GM12892 (cell line): ENCODE results near the gene CACNA2D4.

Experiments
- DNase-seq: peaks from one replicate; pipeline ENCODE4 v3.0.0; 2011; ENCODE audit not compliant: insufficient read length
- FAIRE-seq: peaks from 2 replicates; lab custom pipeline; 2011; peaks lifted over from hg19 to GRCh38; lab: Jason Lieb, UNC
- POLR2A ChIP-seq: IDR thresholded peaks from 2 replicates; pipeline ENCODE4 v1.6.1; 2011; ENCODE audit warnings: low read depth, low read length, control low read depth
- POLR2AphosphoS5 ChIP-seq: IDR thresholded peaks from 2 replicates; pipeline ENCODE4 v1.6.1; 2011; ENCODE audit warnings: low read depth, low read length, control low read depth
- TAF1 ChIP-seq: IDR thresholded peaks from 2 replicates; pipeline ENCODE4 v1.6.1; 2011; ENCODE audit warnings: low read depth, mild to moderate bottlenecking, control low read depth, low read length, borderline replicate concordance

Gene CACNA2D4

GRCh38 chr12:1794440-1795090, 123.9 kb downstream of the CACNA2D4 start:
- DNase-seq = no peak
- FAIRE-seq = no peak
- no peak for TF ChIP-seq TAF1
- no peak for TF ChIP-seq POLR2AphosphoS5
- no peak for TF ChIP-seq POLR2A

GRCh38 chr12:1793426-1794210, 124.8 kb downstream of the CACNA2D4 start:
- FAIRE-seq = no peak
- DNase-seq = no peak
- TF ChIP-seq TAF1 = no peak

- TF ChIP-seq POLR2A = no peak
- TF ChIP-seq TAF1 = no peak
- no peak for TF ChIP-seq POLR2AphosphoS5
- FAIRE-seq = no peak
- no peak for DNase-seq
These were observed 126.0 kb downstream of the CACNA2D4 start for GRCh38 chr12:1792406-1792805.

- FAIRE-seq (peak; percentile 94), DNase-seq (no peak)
- TF ChIP-seq POLR2AphosphoS5 = no peak
- TF ChIP-seq POLR2A = no peak
- no peak for TF ChIP-seq TAF1
These were observed 127.2 kb downstream of the CACNA2D4 start for GRCh38 chr12:1791104-1791841.

- DNase-seq = no peak
- FAIRE-seq = no peak
- TF ChIP-seq POLR2A (no peak), TAF1 (no peak), POLR2AphosphoS5 (no peak)
These were observed 128.0 kb downstream of the CACNA2D4 start for GRCh38 chr12:1790444-1790843.

- DNase-seq (no peak), FAIRE-seq (no peak)
- TF ChIP-seq TAF1 = no peak
- no peak for TF ChIP-seq POLR2AphosphoS5
- no peak for TF ChIP-seq POLR2A
These were observed 130.7 kb downstream of the CACNA2D4 start for GRCh38 chr12:1787714-1788113.

GRCh38 chr12:1782215-1782614, 136.2 kb downstream of the CACNA2D4 start:
- no peak for TF ChIP-seq POLR2A
- TF ChIP-seq TAF1 = no peak
- no peak for TF ChIP-seq POLR2AphosphoS5
- FAIRE-seq = no peak
- no peak for DNase-seq

- DNase-seq (no peak), FAIRE-seq (no peak)
- no peak for TF ChIP-seq POLR2A
- TF ChIP-seq POLR2AphosphoS5 = no peak
- TF ChIP-seq TAF1 = no peak
These were observed 136.7 kb downstream of the CACNA2D4 start for GRCh38 chr12:1781772-1782171.

GRCh38 chr12:1779783-1780182, 138.7 kb downstream of the CACNA2D4 start:
- FAIRE-seq (no peak), DNase-seq (no peak)
- TF ChIP-seq POLR2AphosphoS5 = no peak
- TF ChIP-seq POLR2A = no peak
- no peak for TF ChIP-seq TAF1

GRCh38 chr12:1778911-1779310, 139.5 kb downstream of the CACNA2D4 start:
- DNase-seq (no peak), FAIRE-seq (peak; percentile 70)
- no peak for TF ChIP-seq POLR2A
- no peak for TF ChIP-seq TAF1
- no peak for TF ChIP-seq POLR2AphosphoS5

- no peak for FAIRE-seq
- DNase-seq = no peak
- no peak for TF ChIP-seq POLR2A
- TF ChIP-seq POLR2AphosphoS5 = no peak
- TF ChIP-seq TAF1 = no peak
These were observed 140.7 kb downstream of the CACNA2D4 start for GRCh38 chr12:1777798-1778197.

GRCh38 chr12:1776170-1776921, 142.1 kb downstream of the CACNA2D4 start:
- TF ChIP-seq TAF1 = no peak
- TF ChIP-seq POLR2AphosphoS5 = no peak
- no peak for TF ChIP-seq POLR2A
- DNase-seq (no peak), FAIRE-seq (no peak)
